ENCODE measurements around the gene BRD1. TPM values are rescaled to one million over a fixed set of nuclear protein-coding genes. Genes with fewer than 3 reads are reported as not detected.

The BRD1 gene
- total and polyA plus RNA-seq, 2 experiments from 2014 or later: 12.3 to 33.8 TPM

DNA sequence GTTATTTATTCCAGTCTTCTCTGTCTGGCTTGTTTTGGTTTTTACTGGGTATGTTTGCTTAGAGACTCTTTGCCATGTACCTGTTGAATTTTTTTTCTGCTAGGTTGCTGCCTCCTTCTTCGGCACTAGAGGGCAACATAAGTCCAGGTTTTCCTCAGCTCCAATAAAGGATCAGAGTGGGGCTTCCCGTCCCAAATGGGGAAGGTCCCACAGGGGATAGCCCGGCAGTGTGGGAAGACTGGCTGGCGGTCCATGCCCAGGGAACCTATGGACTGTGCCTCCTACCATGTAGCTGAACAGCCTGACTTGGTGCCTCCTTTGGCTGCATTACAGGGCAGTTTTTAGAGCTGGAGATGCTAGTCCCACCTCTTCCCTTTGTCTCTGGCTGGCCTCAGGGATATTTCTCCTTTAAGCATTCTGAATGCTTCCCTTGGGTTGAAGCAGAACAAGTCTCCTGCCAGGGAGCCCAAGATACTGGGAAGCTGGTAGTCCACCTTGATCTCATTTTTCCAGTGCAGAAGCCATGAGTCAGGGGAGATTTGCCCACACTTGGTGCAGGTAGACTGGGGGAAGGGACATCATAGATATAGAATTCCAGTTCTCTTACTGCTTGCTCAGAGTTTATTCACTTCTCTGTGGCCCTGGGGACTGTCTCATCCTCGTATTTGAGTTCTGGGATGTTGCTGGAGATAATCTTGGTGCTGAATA, 60.2 kb downstream of the BRD1 start:
- Histone ChIP-seq H3K27ac (ENCODE audit: low read depth) (no peak overlapping the region), H3K79me2 (replicated peaks; ENCODE audit: insufficient read depth) (no peaks in the 10 kb centered on the region), H3F3A (replicated peaks; ENCODE audit: low read depth) (no peaks in the 10 kb centered on the region), H3K27me3 (ENCODE audit: insufficient read depth) (no peaks in the 10 kb centered on the region), H3K4me1 (ENCODE audit: insufficient read depth) (no peaks in the 10 kb centered on the region), H3K36me3 (ENCODE audit: insufficient read depth) (no peaks in the 10 kb centered on the region), H3K4me3 (no peak overlapping the region), H3K4me2 (no peak overlapping the region), H3K9me2 (ENCODE audit: insufficient read depth) (no peaks in the 10 kb centered on the region), H4K20me1 (replicated peaks; ENCODE audit: insufficient read depth) (0 out of 2 replicates have a peak, but pooled peaks cover 5% of the 10 kb centered on the region), H2AFZ (no peak overlapping the region)
- peaks cover 9% of the 10 kb centered on the region for H3K4me1 Mint-ChIP-seq
- no peak overlapping the region for H3K27ac Mint-ChIP-seq
- peaks cover 6% of the 10 kb centered on the region for H3K36me3 Mint-ChIP-seq (ENCODE audit: low read depth)
- peaks cover 14% of the 10 kb centered on the region for H3K9me3 Mint-ChIP-seq
- peaks cover 14% of the 10 kb centered on the region for H3K27me3 Mint-ChIP-seq (ENCODE audit: insufficient read depth, low read depth, poor library complexity)
- no peak overlapping the region for H3K4me3 Mint-ChIP-seq
- peak; percentile 82 for DNase-seq (ENCODE audit: low spot score)
- peak; percentile 47 for ATAC-seq
- TF ChIP-seq, protein P1, sequence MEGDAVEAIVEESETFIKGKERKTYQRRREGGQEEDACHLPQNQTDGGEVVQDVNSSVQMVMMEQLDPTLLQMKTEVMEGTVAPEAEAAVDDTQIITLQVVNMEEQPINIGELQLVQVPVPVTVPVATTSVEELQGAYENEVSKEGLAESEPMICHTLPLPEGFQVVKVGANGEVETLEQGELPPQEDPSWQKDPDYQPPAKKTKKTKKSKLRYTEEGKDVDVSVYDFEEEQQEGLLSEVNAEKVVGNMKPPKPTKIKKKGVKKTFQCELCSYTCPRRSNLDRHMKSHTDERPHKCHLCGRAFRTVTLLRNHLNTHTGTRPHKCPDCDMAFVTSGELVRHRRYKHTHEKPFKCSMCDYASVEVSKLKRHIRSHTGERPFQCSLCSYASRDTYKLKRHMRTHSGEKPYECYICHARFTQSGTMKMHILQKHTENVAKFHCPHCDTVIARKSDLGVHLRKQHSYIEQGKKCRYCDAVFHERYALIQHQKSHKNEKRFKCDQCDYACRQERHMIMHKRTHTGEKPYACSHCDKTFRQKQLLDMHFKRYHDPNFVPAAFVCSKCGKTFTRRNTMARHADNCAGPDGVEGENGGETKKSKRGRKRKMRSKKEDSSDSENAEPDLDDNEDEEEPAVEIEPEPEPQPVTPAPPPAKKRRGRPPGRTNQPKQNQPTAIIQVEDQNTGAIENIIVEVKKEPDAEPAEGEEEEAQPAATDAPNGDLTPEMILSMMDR (conservative IDR thresholded peaks at IDR 0.05; ENCODE audit: low read depth in 2 of 2): peak; percentile 84 to 93
- TF ChIP-seq EZH2phosphoT487 (IDR thresholded peaks at IDR 0.05; ENCODE audit: unreplicated experiment) (no peak), ZNF331 (CRISPR knock-in tag; IDR thresholded peaks at IDR 0.05; ENCODE audit: low read depth) (no peak)
- TF ChIP-seq, protein P2, sequence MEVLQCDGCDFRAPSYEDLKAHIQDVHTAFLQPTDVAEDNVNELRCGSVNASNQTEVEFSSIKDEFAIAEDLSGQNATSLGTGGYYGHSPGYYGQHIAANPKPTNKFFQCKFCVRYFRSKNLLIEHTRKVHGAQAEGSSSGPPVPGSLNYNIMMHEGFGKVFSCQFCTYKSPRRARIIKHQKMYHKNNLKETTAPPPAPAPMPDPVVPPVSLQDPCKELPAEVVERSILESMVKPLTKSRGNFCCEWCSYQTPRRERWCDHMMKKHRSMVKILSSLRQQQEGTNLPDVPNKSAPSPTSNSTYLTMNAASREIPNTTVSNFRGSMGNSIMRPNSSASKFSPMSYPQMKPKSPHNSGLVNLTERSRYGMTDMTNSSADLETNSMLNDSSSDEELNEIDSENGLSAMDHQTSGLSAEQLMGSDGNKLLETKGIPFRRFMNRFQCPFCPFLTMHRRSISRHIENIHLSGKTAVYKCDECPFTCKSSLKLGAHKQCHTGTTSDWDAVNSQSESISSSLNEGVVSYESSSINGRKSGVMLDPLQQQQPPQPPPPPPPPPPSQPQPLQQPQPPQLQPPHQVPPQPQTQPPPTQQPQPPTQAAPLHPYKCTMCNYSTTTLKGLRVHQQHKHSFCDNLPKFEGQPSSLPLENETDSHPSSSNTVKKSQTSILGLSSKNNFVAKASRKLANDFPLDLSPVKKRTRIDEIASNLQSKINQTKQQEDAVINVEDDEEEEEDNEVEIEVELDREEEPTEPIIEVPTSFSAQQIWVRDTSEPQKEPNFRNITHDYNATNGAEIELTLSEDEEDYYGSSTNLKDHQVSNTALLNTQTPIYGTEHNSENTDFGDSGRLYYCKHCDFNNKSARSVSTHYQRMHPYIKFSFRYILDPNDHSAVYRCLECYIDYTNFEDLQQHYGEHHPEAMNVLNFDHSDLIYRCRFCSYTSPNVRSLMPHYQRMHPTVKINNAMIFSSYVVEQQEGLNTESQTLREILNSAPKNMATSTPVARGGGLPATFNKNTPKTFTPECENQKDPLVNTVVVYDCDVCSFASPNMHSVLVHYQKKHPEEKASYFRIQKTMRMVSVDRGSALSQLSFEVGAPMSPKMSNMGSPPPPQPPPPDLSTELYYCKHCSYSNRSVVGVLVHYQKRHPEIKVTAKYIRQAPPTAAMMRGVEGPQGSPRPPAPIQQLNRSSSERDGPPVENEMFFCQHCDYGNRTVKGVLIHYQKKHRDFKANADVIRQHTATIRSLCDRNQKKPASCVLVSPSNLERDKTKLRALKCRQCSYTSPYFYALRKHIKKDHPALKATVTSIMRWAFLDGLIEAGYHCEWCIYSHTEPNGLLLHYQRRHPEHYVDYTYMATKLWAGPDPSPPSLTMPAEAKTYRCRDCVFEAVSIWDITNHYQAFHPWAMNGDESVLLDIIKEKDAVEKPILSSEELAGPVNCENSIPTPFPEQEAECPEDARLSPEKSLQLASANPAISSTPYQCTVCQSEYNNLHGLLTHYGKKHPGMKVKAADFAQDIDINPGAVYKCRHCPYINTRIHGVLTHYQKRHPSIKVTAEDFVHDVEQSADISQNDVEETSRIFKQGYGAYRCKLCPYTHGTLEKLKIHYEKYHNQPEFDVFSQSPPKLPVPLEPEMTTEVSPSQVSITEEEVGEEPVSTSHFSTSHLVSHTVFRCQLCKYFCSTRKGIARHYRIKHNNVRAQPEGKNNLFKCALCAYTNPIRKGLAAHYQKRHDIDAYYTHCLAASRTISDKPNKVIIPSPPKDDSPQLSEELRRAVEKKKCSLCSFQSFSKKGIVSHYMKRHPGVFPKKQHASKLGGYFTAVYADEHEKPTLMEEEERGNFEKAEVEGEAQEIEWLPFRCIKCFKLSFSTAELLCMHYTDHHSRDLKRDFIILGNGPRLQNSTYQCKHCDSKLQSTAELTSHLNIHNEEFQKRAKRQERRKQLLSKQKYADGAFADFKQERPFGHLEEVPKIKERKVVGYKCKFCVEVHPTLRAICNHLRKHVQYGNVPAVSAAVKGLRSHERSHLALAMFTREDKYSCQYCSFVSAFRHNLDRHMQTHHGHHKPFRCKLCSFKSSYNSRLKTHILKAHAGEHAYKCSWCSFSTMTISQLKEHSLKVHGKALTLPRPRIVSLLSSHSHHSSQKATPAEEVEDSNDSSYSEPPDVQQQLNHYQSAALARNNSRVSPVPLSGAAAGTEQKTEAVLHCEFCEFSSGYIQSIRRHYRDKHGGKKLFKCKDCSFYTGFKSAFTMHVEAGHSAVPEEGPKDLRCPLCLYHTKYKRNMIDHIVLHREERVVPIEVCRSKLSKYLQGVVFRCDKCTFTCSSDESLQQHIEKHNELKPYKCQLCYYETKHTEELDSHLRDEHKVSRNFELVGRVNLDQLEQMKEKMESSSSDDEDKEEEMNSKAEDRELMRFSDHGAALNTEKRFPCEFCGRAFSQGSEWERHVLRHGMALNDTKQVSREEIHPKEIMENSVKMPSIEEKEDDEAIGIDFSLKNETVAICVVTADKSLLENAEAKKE (CRISPR knock-in tag; IDR thresholded peaks at IDR 0.05): no peak

All from GM23338 (cell line).